HepG2 (cell line): Measurements from ENCODE around the gene LINGO1. TPM values are rescaled to one million over a fixed set of nuclear protein-coding genes. Genes with fewer than 3 reads are reported as not detected.

Experiments used
- EEA1 ChIP-seq: sonication (generic); formaldehyde crosslinking; IDR thresholded peaks from 2 replicates; pipeline ENCODE4 v1.5.1; 2020; ENCODE audit warnings: mild to moderate bottlenecking, missing genetic modification reagents, borderline replicate concordance
- ETV5 ChIP-seq: IDR thresholded peaks from 2 replicates; pipeline ENCODE4 v1.6.1; 2018; ENCODE audit warnings: missing biosample characterization, missing genetic modification reagents, inconsistent platforms, borderline replicate concordance
- FOXP1 ChIP-seq, 2 experiments: fragments of 450-650 bp in 1 of 2; IDR thresholded peaks; 2 replicates each; pipeline ENCODE4 v1.6.1; 2017 to 2018; ENCODE audit warnings: antibody characterized with exemption in 1 of 2
- HNF1B ChIP-seq: sonication (generic); formaldehyde crosslinking; IDR thresholded peaks from 2 replicates; pipeline ENCODE4 v1.5.1; 2020; ENCODE audit warnings: mild to moderate bottlenecking, moderate library complexity, missing genetic modification reagents
- HNRNPLL ChIP-seq: fragments of 200-400 bp; formaldehyde crosslinking; IDR thresholded peaks from 2 replicates; pipeline ENCODE4 v1.6.1; 2017; ENCODE audit warnings: mild to moderate bottlenecking, low read depth, low read length; ENCODE audit not compliant: poor library complexity, severe bottlenecking
- KDM5B ChIP-seq: sonication (generic); formaldehyde crosslinking; IDR thresholded peaks from 2 replicates; pipeline ENCODE4 v1.4.0; 2020; ENCODE audit warnings: missing genetic modification reagents, mild to moderate bottlenecking, borderline replicate concordance
- MAZ ChIP-seq, 2 experiments: sonication (generic) in 1 of 2; formaldehyde crosslinking in 1 of 2; IDR thresholded peaks; 2 replicates each; pipeline versions ENCODE4 v1.5.0 to v1.6.1; 2012 to 2020; ENCODE audit warnings: low read depth in 2 of 2, mild to moderate bottlenecking in 2 of 2, borderline replicate concordance in 1 of 2, improper control_type of control experiment in 1 of 2, low read length in 1 of 2, missing genetic modification reagents in 1 of 2, moderate library complexity in 1 of 2
- MEF2D ChIP-seq: sonication (generic); formaldehyde crosslinking; IDR thresholded peaks from 2 replicates; pipeline ENCODE4 v1.5.1; 2020; ENCODE audit warnings: mild to moderate bottlenecking, missing genetic modification reagents
- MZF1 ChIP-seq: sonication (generic); formaldehyde crosslinking; IDR thresholded peaks from 2 replicates; pipeline ENCODE4 v1.8.1; 2023; ENCODE audit warnings: mild to moderate bottlenecking, missing genetic modification reagents, borderline replicate concordance
- PHF8 ChIP-seq: sonication (generic); formaldehyde crosslinking; IDR thresholded peaks from 2 replicates; pipeline ENCODE4 v1.5.0; 2020; ENCODE audit warnings: missing genetic modification reagents
- SRSF4 ChIP-seq: fragments of 200-400 bp; formaldehyde crosslinking; IDR thresholded peaks from one replicate; pipeline ENCODE4 v1.6.1; 2018; ENCODE audit warnings: mild to moderate bottlenecking, low read depth, low read length, moderate library complexity; ENCODE audit not compliant: poor library complexity, severe bottlenecking
- ZBTB21 ChIP-seq: sonication (generic); formaldehyde crosslinking; IDR thresholded peaks from 2 replicates; pipeline ENCODE4 v1.4.0; 2020; ENCODE audit warnings: missing genetic modification reagents
- ZNF251 ChIP-seq: sonication (generic); formaldehyde crosslinking; IDR thresholded peaks from 2 replicates; pipeline ENCODE4 v1.9.0; 2021; ENCODE audit warnings: mild to moderate bottlenecking, missing genetic modification reagents
- ZNF362 ChIP-seq: sonication (generic); formaldehyde crosslinking; IDR thresholded peaks from 2 replicates; pipeline ENCODE4 v1.4.0; 2020; ENCODE audit warnings: missing genetic modification reagents, mild to moderate bottlenecking, borderline replicate concordance
- ZNF710 ChIP-seq: sonication (generic); formaldehyde crosslinking; IDR thresholded peaks from 2 replicates; pipeline ENCODE4 v1.5.0; 2020; ENCODE audit warnings: mild to moderate bottlenecking, missing genetic modification reagents, borderline replicate concordance
- ZNF770 ChIP-seq: sonication (generic); formaldehyde crosslinking; IDR thresholded peaks from 2 replicates; pipeline ENCODE4 v1.5.0; 2020; ENCODE audit warnings: mild to moderate bottlenecking, missing genetic modification reagents
- polyA plus RNA-seq, 8 experiments: library from polyadenylated mRNA; depleted of rRNA in 3 of 8; stranded (reverse) in 7 of 8; unstranded in 1 of 8; fragments of >200 nt; fragmentation: Illumina TruSeq in 4 of 8; extraction: Trizol in 4 of 8; gene quantifications; 2 replicates each; pipeline versions ENCODE4 v1.2.1 to v1.2.3, GENCODE V29; 2011 to 2016; ENCODE audit warnings: low read depth in 4 of 8, missing spikeins in 1 of 8, mixed read lengths in 1 of 8; ENCODE audit not compliant: insufficient read depth in 1 of 8
- total RNA-seq, 5 experiments: library from RNA; depleted of rRNA; stranded (reverse); fragments of >200 nt; fragmentation: Illumina TruSeq; extraction: Trizol; gene quantifications; 2 replicates each; pipeline ENCODE4 v1.2.3, GENCODE V29; 2016; ENCODE audit warnings: low read depth in 1 of 5
- TF ChIP-seq, protein P1 (sequence below): sonication (generic); formaldehyde crosslinking; IDR thresholded peaks from 2 replicates; pipeline ENCODE4 v1.5.0; 2020; ENCODE audit warnings: mild to moderate bottlenecking, missing genetic modification reagents
- TF ChIP-seq, protein P2 (sequence below): sonication (generic); formaldehyde crosslinking; IDR thresholded peaks from 2 replicates; pipeline ENCODE4 v1.5.0; 2020; ENCODE audit warnings: mild to moderate bottlenecking, low read depth, missing genetic modification reagents, borderline replicate concordance

LINGO1 gene
- total and polyA plus RNA-seq, 2 of the 13 experiments (the other 11 are each of a cell fraction or from before 2014, with no cell fraction given), result 0.07 TPM; not detected in 1

DNA sequence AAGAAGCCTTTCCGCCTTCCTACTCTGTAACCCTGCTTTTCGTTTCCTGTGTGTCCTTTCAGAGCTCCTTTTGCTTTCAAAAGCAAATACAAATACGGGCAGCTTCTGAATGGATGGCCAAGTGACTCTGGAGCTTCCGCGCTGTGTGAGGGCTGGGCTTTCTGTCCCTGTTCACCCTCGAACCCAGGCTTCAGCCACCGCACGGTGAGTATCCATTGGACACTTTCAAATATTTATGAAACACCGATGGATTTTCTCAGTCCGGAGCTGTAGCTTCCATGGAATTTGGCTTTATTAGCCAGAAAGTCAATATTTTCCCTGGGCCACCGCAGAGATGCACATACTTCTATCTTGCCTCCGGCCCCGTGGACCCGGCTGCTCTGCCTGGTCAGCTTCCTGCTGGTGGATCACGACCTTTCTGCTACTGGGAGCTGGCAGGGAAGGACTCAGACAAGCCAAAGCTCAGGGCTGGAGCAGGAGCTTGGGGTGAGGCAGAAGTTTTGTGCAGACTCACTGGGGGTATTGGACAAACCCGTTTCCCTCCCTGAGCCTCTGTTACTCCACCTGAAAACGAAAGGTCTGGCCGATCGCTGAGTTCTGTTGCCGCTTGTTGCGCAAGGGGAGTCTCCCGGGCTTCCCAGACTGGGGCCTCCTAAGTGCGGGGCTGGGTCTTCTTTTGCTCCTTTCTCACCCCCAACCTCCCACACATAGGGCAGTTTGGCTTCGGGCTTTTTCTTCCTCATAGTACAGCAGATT lies 63.6 kb downstream of the LINGO1 start (continued):
- TF ChIP-seq ZNF362 (CRISPR knock-in tag), result no peak
- TF ChIP-seq MAZ (IDR thresholded peaks at IDR 0.05; ENCODE audit: borderline replicate concordance, low read depth, low read length), result no peak
- TF ChIP-seq MAZ (CRISPR knock-in tag; IDR thresholded peaks at IDR 0.05; ENCODE audit: low read depth), result no peak
- TF ChIP-seq ETV5 (CRISPR knock-in tag), result peak; percentile 64
- TF ChIP-seq, protein P1, sequence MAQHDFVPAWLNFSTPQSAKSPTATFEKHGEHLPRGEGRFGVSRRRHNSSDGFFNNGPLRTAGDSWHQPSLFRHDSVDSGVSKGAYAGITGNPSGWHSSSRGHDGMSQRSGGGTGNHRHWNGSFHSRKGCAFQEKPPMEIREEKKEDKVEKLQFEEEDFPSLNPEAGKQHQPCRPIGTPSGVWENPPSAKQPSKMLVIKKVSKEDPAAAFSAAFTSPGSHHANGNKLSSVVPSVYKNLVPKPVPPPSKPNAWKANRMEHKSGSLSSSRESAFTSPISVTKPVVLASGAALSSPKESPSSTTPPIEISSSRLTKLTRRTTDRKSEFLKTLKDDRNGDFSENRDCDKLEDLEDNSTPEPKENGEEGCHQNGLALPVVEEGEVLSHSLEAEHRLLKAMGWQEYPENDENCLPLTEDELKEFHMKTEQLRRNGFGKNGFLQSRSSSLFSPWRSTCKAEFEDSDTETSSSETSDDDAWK (CRISPR knock-in tag), result no peak
- no peak for TF ChIP-seq MZF1 (CRISPR knock-in tag)
- TF ChIP-seq ZBTB21, result no peak
- TF ChIP-seq EEA1, result no peak
- peak; percentile 34 for TF ChIP-seq HNRNPLL
- no peak for TF ChIP-seq FOXP1 (IDR thresholded peaks at IDR 0.05)
- 0 out of 2 replicates have a peak, but pooled peaks have one; percentile 13 for TF ChIP-seq FOXP1 (CRISPR knock-in tag; IDR thresholded peaks at IDR 0.05)
- TF ChIP-seq MEF2D, result no peak
- 0 out of 2 replicates have a peak, but pooled peaks have one; percentile 40 for TF ChIP-seq KDM5B (CRISPR knock-in tag)
- TF ChIP-seq ZNF710 (CRISPR knock-in tag), result no peak
- TF ChIP-seq, protein P2, sequence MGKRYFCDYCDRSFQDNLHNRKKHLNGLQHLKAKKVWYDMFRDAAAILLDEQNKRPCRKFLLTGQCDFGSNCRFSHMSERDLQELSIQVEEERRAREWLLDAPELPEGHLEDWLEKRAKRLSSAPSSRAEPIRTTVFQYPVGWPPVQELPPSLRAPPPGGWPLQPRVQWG (CRISPR knock-in tag), result no peak
- no peak for TF ChIP-seq ZNF251 (CRISPR knock-in tag)
- TF ChIP-seq SRSF4, result no peak
- no peak; the same call in none of the 2 replicates for TF ChIP-seq PHF8 (CRISPR knock-in tag)
- no peak for TF ChIP-seq ZNF770 (CRISPR knock-in tag)
- peak; percentile 67; the same call in 1 of the 2 replicates for TF ChIP-seq HNF1B (CRISPR knock-in tag)
